ENCODE data around the gene IGSF9. TPM values are rescaled to one million over a fixed set of nuclear protein-coding genes. Genes with fewer than 3 reads are reported as not detected.

Gene IGSF9
- total RNA-seq, 2 experiments from 2014 or later, result not detected

GRCh38 chr1:159930634-159931033, 14.8 kb downstream of the IGSF9 start:
- ChIA-PET POLR2A (no interaction called here), CTCF (interaction anchor here (0.9 to 1.5 kb wide), 2 partner anchors 38 to 77 kb away, joined by 3 to 9 read pairs; no protein-coding TSS in a partner anchor)
- Mint-ChIP-seq H3K36me3 (ENCODE audit: low read depth) (no peaks in the 10 kb centered on the region), H3K27me3 (ENCODE audit: low read depth) (peaks cover 8% of the 10 kb centered on the region), H3K4me1 (ENCODE audit: low read depth) (peaks cover 8% of the 10 kb centered on the region), H3K9me3 (ENCODE audit: insufficient read depth) (no peaks in the 10 kb centered on the region), H3K4me3 (no peak overlapping the region), H3K27ac (no peak overlapping the region)
- no peak for ATAC-seq
- no peak for DNase-seq

GRCh38 chr1:159930216-159930615, 15.2 kb downstream of the IGSF9 start:
- Mint-ChIP-seq H3K4me1 (ENCODE audit: low read depth) (peaks cover 8% of the 10 kb centered on the region), H3K27me3 (ENCODE audit: low read depth) (peaks cover 4% of the 10 kb centered on the region), H3K4me3 (no peak overlapping the region), H3K36me3 (ENCODE audit: low read depth) (no peaks in the 10 kb centered on the region), H3K9me3 (ENCODE audit: insufficient read depth) (no peaks in the 10 kb centered on the region), H3K27ac (no peak overlapping the region)
- POLR2A ChIA-PET, result interaction anchor here (1.0 kb wide), 1 partner anchor 15 kb away, joined by 3 read pairs; no protein-coding TSS in a partner anchor
- CTCF ChIA-PET, result interaction anchor here (0.9 to 1.5 kb wide), 2 partner anchors 38 to 77 kb away, joined by 3 to 9 read pairs; no protein-coding TSS in a partner anchor
- DNase-seq, result no peak
- ATAC-seq, result no peak

GRCh38 chr1:159929155-159930051, 16.0 kb downstream of the IGSF9 start:
- Mint-ChIP-seq H3K27me3 (ENCODE audit: low read depth) (no peaks in the 10 kb centered on the region), H3K4me3 (no peak overlapping the region), H3K36me3 (ENCODE audit: low read depth) (no peaks in the 10 kb centered on the region), H3K4me1 (ENCODE audit: low read depth) (peaks cover 8% of the 10 kb centered on the region), H3K9me3 (ENCODE audit: insufficient read depth) (no peaks in the 10 kb centered on the region), H3K27ac (no peak overlapping the region)
- ChIA-PET CTCF (interaction anchor here (0.9 to 1.5 kb wide), 3 partner anchors 37 to 78 kb away, joined by 3 to 9 read pairs (median 3); no protein-coding TSS in a partner anchor), POLR2A (interaction anchor here (1.0 kb wide), 1 partner anchor 14 kb away, joined by 3 read pairs; no protein-coding TSS in a partner anchor)
- ATAC-seq (no peak), DNase-seq (no peak)

DNA sequence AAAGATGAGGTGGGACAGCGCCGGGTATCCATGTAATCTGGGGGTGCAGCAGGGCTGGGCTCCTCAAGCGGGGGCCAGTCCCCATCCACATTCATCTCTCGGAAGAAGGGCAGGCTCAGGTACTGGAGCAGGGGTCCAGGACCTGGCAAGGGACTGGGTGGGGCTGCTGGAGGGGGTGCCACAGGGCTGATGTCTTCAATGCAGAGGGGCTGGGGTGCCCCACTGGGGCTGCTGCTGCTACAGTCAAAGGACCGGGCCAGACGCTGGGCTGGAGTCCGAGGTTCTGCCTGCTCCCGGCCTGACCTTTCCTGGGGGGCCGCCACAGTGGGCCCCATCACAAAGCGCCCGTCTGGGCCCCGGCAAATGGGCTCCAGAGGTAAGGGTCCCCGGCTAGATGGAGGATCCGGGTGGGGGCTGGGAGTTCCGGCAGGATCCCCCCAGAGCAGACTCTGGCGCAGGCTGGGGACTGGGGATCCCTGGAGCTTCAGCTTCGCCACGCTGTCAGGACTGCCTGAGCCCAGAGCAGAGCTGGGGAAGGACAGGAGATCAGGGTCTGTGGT, 16.8 kb downstream of the IGSF9 start:
- no peak for DNase-seq
- ChIA-PET CTCF (interaction anchor here (1.5 kb wide), 1 partner anchor 78 kb away, joined by 3 read pairs; no protein-coding TSS in a partner anchor), POLR2A (no interaction called here)
- Mint-ChIP-seq H3K27ac (no peak overlapping the region), H3K4me3 (no peak overlapping the region), H3K4me1 (ENCODE audit: low read depth) (peaks cover 11% of the 10 kb centered on the region), H3K27me3 (ENCODE audit: low read depth) (no peaks in the 10 kb centered on the region), H3K36me3 (ENCODE audit: low read depth) (peaks cover 7% of the 10 kb centered on the region), H3K9me3 (ENCODE audit: insufficient read depth) (no peaks in the 10 kb centered on the region)
- ATAC-seq, result no peak

- no peak for ATAC-seq
- Mint-ChIP-seq H3K4me3 (no peak overlapping the region), H3K36me3 (ENCODE audit: low read depth) (peaks cover 14% of the 10 kb centered on the region), H3K27me3 (ENCODE audit: low read depth) (no peaks in the 10 kb centered on the region), H3K4me1 (ENCODE audit: low read depth) (peaks cover 16% of the 10 kb centered on the region), H3K27ac (no peak overlapping the region), H3K9me3 (ENCODE audit: insufficient read depth) (no peaks in the 10 kb centered on the region)
- POLR2A ChIA-PET, result no interaction called here
- DNase-seq, result no peak
- CTCF ChIA-PET, result interaction anchor here (1.2 to 6.7 kb wide), 3 partner anchors 35 to 80 kb away, joined by 3 to 49 read pairs (median 5); no protein-coding TSS in a partner anchor
These were observed 17.5 kb downstream of the IGSF9 start for GRCh38 chr1:159927849-159928431.

DNA sequence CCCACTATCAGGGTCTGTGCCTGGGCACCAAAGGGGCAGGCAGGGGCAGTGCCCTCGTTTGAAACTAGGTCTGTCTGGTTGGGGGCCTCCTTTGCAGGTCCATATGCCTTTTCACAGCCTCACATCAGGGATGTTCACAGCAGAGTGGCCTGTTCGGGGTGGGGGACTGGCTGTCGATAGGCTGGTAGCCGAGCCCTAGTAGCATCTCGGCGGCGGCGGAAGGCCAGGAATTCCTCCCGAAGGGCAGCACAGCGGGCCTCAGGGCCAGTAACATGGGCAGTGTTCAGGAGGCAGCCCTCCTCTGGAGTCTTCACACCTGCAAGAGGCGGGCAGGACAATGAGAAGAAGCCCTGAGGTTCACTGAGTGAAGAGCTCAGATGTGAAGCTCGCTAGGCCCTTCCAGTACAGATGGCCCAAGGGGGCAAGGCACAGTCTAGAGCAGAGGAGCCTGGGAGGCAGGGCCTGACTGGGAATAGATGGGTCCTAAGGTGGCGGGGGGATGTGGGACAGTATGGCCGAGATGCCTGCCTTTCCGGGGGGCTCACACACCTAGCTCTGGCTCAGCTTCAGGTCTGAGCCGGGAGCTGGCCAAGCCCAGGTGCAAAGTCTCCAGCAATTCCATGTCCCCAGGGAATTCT, 18.1 kb downstream of the IGSF9 start:
- CTCF ChIA-PET, result interaction anchor here (1.2 to 6.7 kb wide), 3 partner anchors 34 to 81 kb away, joined by 3 to 49 read pairs (median 5); no protein-coding TSS in a partner anchor
- Mint-ChIP-seq H3K9me3 (ENCODE audit: insufficient read depth) (no peaks in the 10 kb centered on the region), H3K4me3 (no peak overlapping the region), H3K27ac (no peak overlapping the region), H3K36me3 (ENCODE audit: low read depth) (peaks cover 20% of the 10 kb centered on the region), H3K4me1 (ENCODE audit: low read depth) (peaks cover 22% of the 10 kb centered on the region), H3K27me3 (ENCODE audit: low read depth) (no peaks in the 10 kb centered on the region)
- POLR2A ChIA-PET, result interaction anchor here (0.8 kb wide), 1 partner anchor 34 kb away, joined by 3 read pairs; no protein-coding TSS in a partner anchor
- ATAC-seq (no peak), DNase-seq (no peak)

GRCh38 chr1:159925719-159926078, 19.7 kb downstream of the IGSF9 start:
- ChIA-PET CTCF (interaction anchor here (1.0 to 6.7 kb wide), 6 partner anchors 9 to 145 kb away, joined by 3 to 49 read pairs (median 14); partner anchors contain the start of gene DUSP23), POLR2A (interaction anchor here (1.1 to 3.8 kb wide), 11 partner anchors 8 to 127 kb away, joined by 3 to 33 read pairs (median 6); partner anchors contain the start of gene PIGM)
- Mint-ChIP-seq H3K27me3 (ENCODE audit: low read depth) (no peaks in the 10 kb centered on the region), H3K4me3 (peak overlapping the region; percentile 90), H3K36me3 (ENCODE audit: low read depth) (peaks cover 34% of the 10 kb centered on the region), H3K27ac (peak overlapping the region; percentile 96), H3K4me1 (ENCODE audit: low read depth) (peaks cover 38% of the 10 kb centered on the region), H3K9me3 (ENCODE audit: insufficient read depth) (no peaks in the 10 kb centered on the region)
- ATAC-seq (no peak), DNase-seq (no peak)

DNA sequence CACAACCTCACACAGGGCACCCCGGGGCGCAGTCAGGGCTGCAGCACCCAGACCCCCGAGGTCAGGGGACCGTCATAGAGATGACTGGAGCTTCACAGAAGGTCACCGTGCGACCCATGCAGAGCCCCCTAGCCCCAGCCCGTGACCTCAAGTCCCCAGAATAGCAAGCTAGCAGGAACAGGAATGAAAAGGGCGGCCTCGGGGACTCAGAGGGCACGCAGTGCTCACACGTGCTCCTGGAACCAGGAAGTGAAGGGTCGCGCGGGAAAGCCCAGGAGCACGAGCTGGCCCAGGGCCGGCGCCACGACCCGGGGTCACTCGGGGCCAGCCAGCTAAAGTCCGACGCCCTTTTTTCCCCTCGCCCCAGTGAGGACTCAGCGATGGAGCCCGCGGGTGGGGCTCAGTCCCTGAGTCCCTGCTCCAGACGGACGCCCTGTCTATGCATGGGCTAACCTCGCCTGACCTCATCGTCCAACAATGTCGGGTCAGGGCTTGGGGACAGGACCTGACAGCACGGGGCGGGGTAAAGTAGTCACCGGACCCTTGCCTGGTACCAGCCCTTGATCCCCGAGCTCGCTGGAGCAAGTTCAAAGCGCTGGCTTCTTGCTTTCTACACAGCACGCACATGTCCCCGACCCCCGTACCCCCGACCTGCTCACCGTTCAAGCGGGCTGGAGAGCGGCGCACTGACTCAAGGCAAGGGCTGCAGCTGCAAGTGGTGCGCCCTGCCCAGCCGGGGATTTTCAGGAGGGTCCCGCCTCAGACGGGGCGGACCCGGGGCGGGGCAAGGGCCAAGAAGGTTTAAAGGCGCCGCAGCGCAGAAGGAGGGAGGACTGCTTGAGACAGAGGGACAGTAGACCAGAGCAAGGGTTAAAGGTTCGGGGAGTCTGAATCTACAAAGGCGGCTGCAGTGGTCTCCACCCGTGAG, 20.4 kb downstream of the IGSF9 start, which contains the start of gene TAGLN2:
Gene TAGLN2, minus strand, starts transcription at position 717 of the 928 bp plus-strand sequence. CDS start 4,998 bp downstream, outside the sequence.
- Mint-ChIP-seq H3K9me3 (ENCODE audit: insufficient read depth) (no peaks in the 10 kb centered on the region), H3K36me3 (ENCODE audit: low read depth) (peaks cover 41% of the 10 kb centered on the region), H3K4me1 (ENCODE audit: low read depth) (peaks cover 44% of the 10 kb centered on the region), H3K27me3 (ENCODE audit: low read depth) (no peaks in the 10 kb centered on the region), H3K4me3 (peak within 1 kb of the TSS; percentile 90), H3K27ac (peak within 1 kb of the TSS; percentile 96)
- DNase-seq, result peak; percentile 90
- POLR2A ChIA-PET, result interaction anchor here (0.7 to 3.8 kb wide), 18 partner anchors 9 to 916 kb away, joined by 3 to 33 read pairs (median 6); partner anchors contain the start of genes IFI16 and PIGM
- peak; percentile 66 for ATAC-seq
- CTCF ChIA-PET, result interaction anchor here (0.7 to 6.7 kb wide), 8 partner anchors 10 to 144 kb away, joined by 3 to 49 read pairs (median 4); partner anchors contain the start of gene DUSP23

GRCh38 chr1:159924025-159924790, 21.2 kb downstream of the IGSF9 start:
- peaks cover 51% of the 10 kb centered on the region for H3K4me1 Mint-ChIP-seq (ENCODE audit: low read depth)
- no peaks in the 10 kb centered on the region for H3K9me3 Mint-ChIP-seq (ENCODE audit: insufficient read depth)
- peak overlapping the region; percentile 96 for H3K27ac Mint-ChIP-seq
- peak overlapping the region; percentile 90 for H3K4me3 Mint-ChIP-seq
- peaks cover 49% of the 10 kb centered on the region for H3K36me3 Mint-ChIP-seq (ENCODE audit: low read depth)
- DNase-seq (peak; percentile 66), ATAC-seq (peak; percentile 31)
- no peaks in the 10 kb centered on the region for H3K27me3 Mint-ChIP-seq (ENCODE audit: low read depth)
- ChIA-PET CTCF (interaction anchor here (0.7 to 6.7 kb wide), 9 partner anchors 10 to 144 kb away, joined by 3 to 49 read pairs (median 7); partner anchors contain the start of gene DUSP23), POLR2A (interaction anchor here (0.8 to 3.8 kb wide), 19 partner anchors 8 to 915 kb away, joined by 3 to 33 read pairs (median 6); partner anchors contain the start of genes IFI16 and PIGM)
